Lower leg skin (tissue), 3 donors: ENCODE results near the gene MYO18A.

Experiments used
- CTCF ChIP-seq, 3 donors: fragments of 450-650 bp; IDR thresholded peaks; one replicate each; pipeline ENCODE4 v1.5.1; 2016; ENCODE audit warnings: antibody characterized with exemption in 3 of 3, mild to moderate bottlenecking in 3 of 3, moderate library complexity in 2 of 3
- POLR2A ChIP-seq, 2 donors: fragments of 450-650 bp; IDR thresholded peaks; one replicate each; pipeline ENCODE4 v1.6.1; 2016 to 2017; ENCODE audit warnings: antibody characterized with exemption in 2 of 2, mild to moderate bottlenecking in 1 of 2, moderate library complexity in 1 of 2

GRCh38 chr17:29140631-29141513 lies 39.3 kb downstream of the MYO18A start:
- TF ChIP-seq CTCF (IDR thresholded peaks at IDR 0.05): no peak
- no peak for TF ChIP-seq POLR2A (IDR thresholded peaks at IDR 0.05)
